RWPE1 (cell line): ENCODE results near the gene GPR42.

Experiments used
- CTCF ChIA-PET: fragments of 350-600 bp; sonication (Branson Sonifier 250); formaldehyde crosslinking; extraction: SDS; loops from one replicate; lab custom pipeline; 2021; lab: Yijun Ruan, JAX
- POLR2A ChIA-PET: fragments of 400-600 bp; formaldehyde crosslinking; extraction: SDS; loops from one replicate; lab custom pipeline; 2020; ENCODE audit warnings: antibody characterized with exemption; ENCODE audit not compliant: low non-redundant PET; lab: Yijun Ruan, JAX
- DNase-seq: peaks from one replicate; pipeline ENCODE4 v3.0.0; 2012; ENCODE audit warnings: low spot score
- H3K27ac ChIP-seq: fragments of 450-650 bp; 2 replicates; pipeline ENCODE4 v1.5.1; 2017
- TF ChIP-seq, protein P1 (sequence below): fragments of 450-650 bp; conservative IDR thresholded peaks from 2 replicates; pipeline ENCODE4 v1.5.1; 2017; ENCODE audit warnings: low read depth, mild to moderate bottlenecking

The GPR42 gene

DNA sequence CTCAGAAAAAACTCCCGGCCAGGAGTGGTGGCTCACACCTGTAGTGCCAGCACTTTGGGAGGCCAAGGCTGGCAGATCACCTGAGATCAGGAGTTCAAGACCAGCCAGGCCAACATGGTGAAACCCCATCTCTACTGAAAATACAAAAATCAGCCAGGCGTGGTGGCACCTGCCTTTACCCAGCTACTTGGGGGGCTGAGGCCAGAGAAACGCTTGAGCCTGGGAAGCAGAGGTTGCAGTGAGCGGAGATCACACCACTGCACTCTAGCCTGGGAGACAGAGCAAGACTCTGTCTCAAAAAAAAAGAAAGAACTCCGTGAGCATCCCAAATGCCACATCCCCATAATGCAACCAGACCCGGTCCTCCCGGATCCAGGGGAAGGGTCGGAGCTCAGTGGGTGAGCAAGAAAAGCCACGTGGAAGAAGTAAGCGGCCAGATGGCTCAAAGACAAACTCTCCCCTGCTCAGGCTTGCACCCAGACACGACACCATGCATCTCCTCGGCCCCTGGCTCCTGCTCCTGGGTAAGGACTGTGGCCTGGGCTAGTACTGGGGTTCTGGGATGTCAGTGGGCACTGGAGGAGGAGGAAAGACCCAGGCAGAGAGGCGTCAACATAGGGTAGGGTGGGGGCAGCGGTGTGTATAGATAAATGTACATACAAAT, 39.2 kb upstream of the GPR42 start:
- H3K27ac ChIP-seq = no peak overlapping the region
- no peak for DNase-seq
- POLR2A ChIA-PET = no interaction called here
- TF ChIP-seq, protein P1, sequence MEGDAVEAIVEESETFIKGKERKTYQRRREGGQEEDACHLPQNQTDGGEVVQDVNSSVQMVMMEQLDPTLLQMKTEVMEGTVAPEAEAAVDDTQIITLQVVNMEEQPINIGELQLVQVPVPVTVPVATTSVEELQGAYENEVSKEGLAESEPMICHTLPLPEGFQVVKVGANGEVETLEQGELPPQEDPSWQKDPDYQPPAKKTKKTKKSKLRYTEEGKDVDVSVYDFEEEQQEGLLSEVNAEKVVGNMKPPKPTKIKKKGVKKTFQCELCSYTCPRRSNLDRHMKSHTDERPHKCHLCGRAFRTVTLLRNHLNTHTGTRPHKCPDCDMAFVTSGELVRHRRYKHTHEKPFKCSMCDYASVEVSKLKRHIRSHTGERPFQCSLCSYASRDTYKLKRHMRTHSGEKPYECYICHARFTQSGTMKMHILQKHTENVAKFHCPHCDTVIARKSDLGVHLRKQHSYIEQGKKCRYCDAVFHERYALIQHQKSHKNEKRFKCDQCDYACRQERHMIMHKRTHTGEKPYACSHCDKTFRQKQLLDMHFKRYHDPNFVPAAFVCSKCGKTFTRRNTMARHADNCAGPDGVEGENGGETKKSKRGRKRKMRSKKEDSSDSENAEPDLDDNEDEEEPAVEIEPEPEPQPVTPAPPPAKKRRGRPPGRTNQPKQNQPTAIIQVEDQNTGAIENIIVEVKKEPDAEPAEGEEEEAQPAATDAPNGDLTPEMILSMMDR = no peak
- CTCF ChIA-PET = interaction anchor here (1.1 kb wide), 1 partner anchor 21 kb away, joined by 3 read pairs; no protein-coding TSS in a partner anchor

DNA sequence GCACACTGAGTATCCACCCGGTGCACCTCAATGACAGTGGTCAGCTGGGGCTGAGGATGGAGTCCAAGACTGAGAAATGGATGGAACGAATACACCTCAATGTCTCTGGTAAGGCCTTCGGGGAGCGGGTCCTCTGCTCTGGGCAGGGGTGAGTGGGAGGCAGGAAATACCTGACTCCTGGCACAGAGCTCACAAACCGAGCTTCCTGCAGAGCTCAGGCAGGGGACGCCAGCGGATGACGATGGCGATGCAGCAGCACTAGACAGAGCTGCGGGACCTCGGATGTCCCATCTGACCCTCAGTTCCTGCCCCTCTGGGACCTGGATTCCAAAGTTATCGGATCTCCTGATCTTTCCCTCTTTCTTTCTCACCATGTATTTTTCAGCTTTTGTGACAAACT, 38.1 kb upstream of the GPR42 start:
- TF ChIP-seq, protein P1 = no peak
- POLR2A ChIA-PET = no interaction called here
- DNase-seq = no peak
- CTCF ChIA-PET = interaction anchor here (0.6 to 1.1 kb wide), 3 partner anchors 20 to 273 kb away, joined by 3 to 4 read pairs (median 3); no protein-coding TSS in a partner anchor
- no peak overlapping the region for H3K27ac ChIP-seq

DNA sequence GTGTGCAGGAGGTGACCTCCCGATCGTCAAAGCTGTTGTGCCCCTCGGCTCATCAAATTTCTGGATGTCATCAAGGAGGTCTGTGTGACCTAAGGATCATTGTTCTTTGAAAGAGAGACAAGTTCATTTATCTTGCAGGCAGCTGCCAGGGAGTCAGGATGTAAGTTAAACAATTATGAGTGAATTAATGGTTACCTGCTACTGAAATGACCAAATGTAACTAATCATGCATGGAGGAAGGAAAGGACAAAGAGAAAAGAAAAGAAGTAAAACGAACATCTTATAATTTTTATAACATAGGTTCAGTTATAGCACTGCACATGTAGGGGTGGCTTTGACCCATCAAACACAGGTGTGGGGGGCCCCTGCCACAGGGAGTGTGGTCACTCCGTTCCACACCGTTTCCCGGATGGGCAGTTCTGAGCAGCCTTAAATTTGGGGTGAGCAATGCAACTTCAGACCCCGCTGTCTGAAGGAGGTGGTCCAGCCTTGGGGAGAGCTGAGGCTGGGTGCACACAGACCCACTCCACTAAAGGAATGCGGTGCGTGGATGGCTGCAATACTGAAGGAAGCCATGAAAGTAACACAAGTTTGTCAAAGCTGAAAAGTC, 36.6 kb upstream of the GPR42 start:
- CTCF ChIA-PET = interaction anchor here (1.0 kb wide), 1 partner anchor 19 kb away, joined by 3 read pairs; no protein-coding TSS in a partner anchor
- H3K27ac ChIP-seq = no peak overlapping the region
- no peak for DNase-seq
- TF ChIP-seq, protein P1 = no peak
- POLR2A ChIA-PET = no interaction called here

DNA sequence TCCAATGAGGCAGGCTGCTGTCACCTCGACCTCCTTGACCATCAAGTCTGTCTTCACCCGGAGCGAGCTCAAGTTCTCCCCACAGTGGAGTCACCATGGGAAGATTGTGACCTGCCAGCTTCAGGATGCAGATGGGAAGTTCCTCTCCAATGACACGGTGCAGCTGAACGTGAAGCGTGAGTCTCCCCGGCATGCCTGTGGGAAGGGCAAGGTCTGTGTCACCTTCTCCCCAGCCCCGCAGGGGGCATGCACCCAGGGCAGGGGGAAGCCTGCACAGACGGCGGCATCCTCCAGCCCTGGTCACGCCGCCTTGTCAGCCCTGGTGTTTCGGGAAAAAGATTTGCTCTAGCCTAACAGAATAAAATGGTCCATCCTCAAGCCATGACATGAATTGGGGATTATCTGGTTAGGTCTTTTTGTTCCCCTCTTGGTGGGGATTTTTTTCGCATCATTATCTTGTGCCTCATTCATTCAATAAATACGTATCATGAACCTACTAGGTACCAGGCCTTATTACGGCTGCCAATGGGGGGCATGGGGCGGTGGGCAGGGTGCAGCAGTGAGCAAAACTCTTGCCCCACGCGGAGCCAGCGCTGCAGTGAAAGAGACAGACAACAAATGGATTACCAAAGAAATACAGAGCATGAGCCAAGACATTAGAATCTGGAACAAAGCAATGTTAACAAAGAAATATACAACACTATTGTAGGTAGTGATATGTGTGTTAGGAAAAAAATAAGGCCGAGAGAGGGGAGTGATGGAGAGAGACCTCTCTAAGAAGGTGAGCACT, 34.5 kb upstream of the GPR42 start:
- CTCF ChIA-PET = no interaction called here
- POLR2A ChIA-PET = no interaction called here

DNA sequence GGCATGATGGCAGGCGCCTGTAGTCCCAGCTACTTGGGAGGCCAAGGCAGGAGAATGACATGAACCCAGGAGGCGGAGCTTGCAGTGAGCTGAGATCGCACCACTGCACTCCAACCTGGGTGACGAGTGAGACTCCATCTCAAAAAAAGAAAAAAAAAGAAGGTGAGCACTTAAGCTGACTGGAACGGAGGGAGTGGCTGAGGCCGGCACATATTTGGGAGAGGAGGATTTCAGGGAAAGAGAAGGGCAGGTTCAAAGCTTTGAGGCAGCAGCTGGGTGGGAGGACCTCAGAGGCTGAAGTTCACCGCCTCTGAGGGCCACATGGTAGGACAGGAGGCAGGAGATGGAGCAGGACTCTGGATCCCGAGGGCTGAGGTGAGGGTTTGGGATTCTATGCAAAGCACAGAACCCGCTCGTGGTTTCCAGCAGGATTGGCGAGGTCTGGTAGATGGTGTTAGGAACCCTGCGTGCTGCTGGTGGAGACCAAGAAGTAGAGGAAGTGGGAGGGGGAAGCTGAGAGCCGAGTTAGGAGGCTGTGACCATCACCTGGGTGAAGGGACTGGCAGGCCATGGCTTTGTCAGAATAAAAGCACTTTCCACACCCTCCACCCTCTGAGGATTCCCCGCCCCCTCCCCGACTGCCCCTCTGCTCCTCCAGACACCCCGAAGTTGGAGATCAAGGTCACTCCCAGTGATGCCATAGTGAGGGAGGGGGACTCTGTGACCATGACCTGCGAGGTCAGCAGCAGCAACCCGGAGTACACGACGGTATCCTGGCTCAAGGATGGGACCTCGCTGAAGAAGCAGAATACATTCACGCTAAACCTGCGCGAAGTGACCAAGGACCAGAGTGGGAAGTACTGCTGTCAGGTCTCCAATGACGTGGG, 33.5 kb upstream of the GPR42 start:
- ChIA-PET POLR2A (no interaction called here), CTCF (interaction anchor here (1.1 kb wide), 1 partner anchor 16 kb away, joined by 3 read pairs; no protein-coding TSS in a partner anchor)
- DNase-seq = no peak
- no peak overlapping the region for H3K27ac ChIP-seq
- TF ChIP-seq, protein P1 = no peak

More for the DNA sequence above, 34.5 kb upstream of the GPR42 start:
- no peak overlapping the region for H3K27ac ChIP-seq
- TF ChIP-seq, protein P1 = no peak
- DNase-seq = no peak
